GM19372 (cell line): Measurements from ENCODE around the gene PAPOLA.
"Not testable (repeated sequence)": the region's sequence is repeated elsewhere in the genome, so short reads cannot be mapped to it uniquely, and the experiment has no call there.

Experiments used
- ATAC-seq: cut with Tn5 transposase; IDR thresholded peaks from one replicate; pipeline ENCODE4 v1.9.1; 2021; ENCODE audit warnings: mild to moderate bottlenecking, low read depth, moderate library complexity; ENCODE audit not compliant: unreplicated experiment

Gene PAPOLA

GRCh38 chr14:96501217-96501739 is 904 bp upstream of the PAPOLA start:
- ATAC-seq = no peak

- ATAC-seq = peak; percentile 28
Observed at GRCh38 chr14:96502621-96503305, 581 bp downstream of the PAPOLA start.

GRCh38 chr14:96503306-96503679 is 1.1 kb downstream of the PAPOLA start:
- ATAC-seq = no peak

- ATAC-seq = not testable (repeated sequence)
Observed at GRCh38 chr14:96504353-96504752, 2.2 kb downstream of the PAPOLA start.

- ATAC-seq = no peak
Observed at GRCh38 chr14:96507723-96508122, 5.5 kb downstream of the PAPOLA start.

- no peak for ATAC-seq
Observed at GRCh38 chr14:96508900-96509299, 6.7 kb downstream of the PAPOLA start.

GRCh38 chr14:96509457-96510090 is 7.4 kb downstream of the PAPOLA start:
- ATAC-seq = no peak

GRCh38 chr14:96511146-96511545 is 9.0 kb downstream of the PAPOLA start:
- ATAC-seq = no peak

GRCh38 chr14:96511667-96512066 is 9.5 kb downstream of the PAPOLA start:
- ATAC-seq = no peak

- ATAC-seq = no peak
Observed at GRCh38 chr14:96512122-96512521, 9.9 kb downstream of the PAPOLA start.

- ATAC-seq = no peak
Observed at GRCh38 chr14:96512602-96513397, 10.6 kb downstream of the PAPOLA start.

GRCh38 chr14:96514694-96515093 is 12.5 kb downstream of the PAPOLA start:
- no peak for ATAC-seq

GRCh38 chr14:96515731-96516130 is 13.5 kb downstream of the PAPOLA start:
- ATAC-seq = no peak

- no peak for ATAC-seq
Observed at GRCh38 chr14:96516351-96516750, 14.2 kb downstream of the PAPOLA start.

GRCh38 chr14:96519970-96520369 is 17.8 kb downstream of the PAPOLA start:
- ATAC-seq = peak; percentile 71

- ATAC-seq = no peak
Observed at GRCh38 chr14:96525452-96525851, 23.3 kb downstream of the PAPOLA start.

- ATAC-seq = no peak
Observed at GRCh38 chr14:96532632-96533031, 30.4 kb downstream of the PAPOLA start.

- ATAC-seq = no peak
Observed at GRCh38 chr14:96536807-96537206, 34.6 kb downstream of the PAPOLA start.

- ATAC-seq = no peak
Observed at GRCh38 chr14:96538097-96538989, 36.2 kb downstream of the PAPOLA start.

GRCh38 chr14:96538990-96539317 is 36.8 kb downstream of the PAPOLA start:
- no peak for ATAC-seq
